ENCODE results near the gene ITPK1.

The ITPK1 gene

GRCh38 chr14:92956961-92957360, 158.8 kb downstream of the ITPK1 start:
- no peak for DNase-seq (ENCODE audit: low read depth in 1 of 2, low spot score in 1 of 2)

- no peak for DNase-seq (ENCODE audit: low read depth in 1 of 2, low spot score in 1 of 2)
Measured at GRCh38 chr14:92955381-92955780, 160.3 kb downstream of the ITPK1 start.

GRCh38 chr14:92954933-92955332, 160.8 kb downstream of the ITPK1 start:
- DNase-seq (ENCODE audit: low read depth in 1 of 2, low spot score in 1 of 2) = no peak

- DNase-seq (ENCODE audit: low read depth in 1 of 2, low spot score in 1 of 2) = no peak
Measured at GRCh38 chr14:92953526-92953925, 162.2 kb downstream of the ITPK1 start.

- DNase-seq (ENCODE audit: low read depth in 1 of 2, low spot score in 1 of 2) = no peak
Measured at GRCh38 chr14:92952481-92953298, 163.0 kb downstream of the ITPK1 start.

GRCh38 chr14:92951912-92952471, 163.7 kb downstream of the ITPK1 start:
- DNase-seq (ENCODE audit: low read depth in 1 of 2, low spot score in 1 of 2) = peak; percentile 74 to 76

- DNase-seq (ENCODE audit: low read depth in 1 of 2, low spot score in 1 of 2) = no peak
Measured at GRCh38 chr14:92951261-92951660, 164.5 kb downstream of the ITPK1 start.

GRCh38 chr14:92950773-92951172, 165.0 kb downstream of the ITPK1 start:
- no peak for DNase-seq (ENCODE audit: low read depth in 1 of 2, low spot score in 1 of 2)

- no peak for DNase-seq (ENCODE audit: low read depth in 1 of 2, low spot score in 1 of 2)
Measured at GRCh38 chr14:92950193-92950540, 165.6 kb downstream of the ITPK1 start.

- DNase-seq (ENCODE audit: low read depth in 1 of 2, low spot score in 1 of 2) = no peak
Measured at GRCh38 chr14:92949496-92950192, 166.1 kb downstream of the ITPK1 start.

- DNase-seq (ENCODE audit: low read depth in 1 of 2, low spot score in 1 of 2) = no peak
Measured at GRCh38 chr14:92948647-92949046, 167.1 kb downstream of the ITPK1 start.

GRCh38 chr14:92946847-92947545, 168.7 kb downstream of the ITPK1 start:
- no peak for DNase-seq (ENCODE audit: low read depth in 1 of 2, low spot score in 1 of 2)

- no peak for DNase-seq (ENCODE audit: low read depth in 1 of 2, low spot score in 1 of 2)
Measured at GRCh38 chr14:92945959-92946846, 169.5 kb downstream of the ITPK1 start.

- no peak for DNase-seq (ENCODE audit: low read depth in 1 of 2, low spot score in 1 of 2)
Measured at GRCh38 chr14:92945544-92945943, 170.2 kb downstream of the ITPK1 start.

GRCh38 chr14:92944976-92945375, 170.7 kb downstream of the ITPK1 start:
- no peak for DNase-seq (ENCODE audit: low read depth in 1 of 2, low spot score in 1 of 2)

- DNase-seq (ENCODE audit: low read depth in 1 of 2, low spot score in 1 of 2) = no peak
Measured at GRCh38 chr14:92943855-92944570, 171.7 kb downstream of the ITPK1 start.

GRCh38 chr14:92942976-92943710, 172.6 kb downstream of the ITPK1 start:
- DNase-seq (ENCODE audit: low read depth in 1 of 2, low spot score in 1 of 2) = no peak

GRCh38 chr14:92942576-92942975, 173.1 kb downstream of the ITPK1 start:
- no peak for DNase-seq (ENCODE audit: low read depth in 1 of 2, low spot score in 1 of 2)

- no peak for DNase-seq (ENCODE audit: low read depth in 1 of 2, low spot score in 1 of 2)
Measured at GRCh38 chr14:92942136-92942535, 173.6 kb downstream of the ITPK1 start.

Measured in activated CD4-positive, alpha-beta T cell treated with anti-CD3 and anti-CD28 coated beads, Interleukin-2, amount 50 U/mL, for 24 hours (primary cell).